NCI-H2227 treated with DMSO at 0.1 percent for 48 hours (cell line): Measurements from ENCODE around the gene DEPDC7.
A peak's percentile ranks its signal among the peaks of the same experiment; 100 is the strongest.
"Not testable (repeated sequence)": the region's sequence is repeated elsewhere in the genome, so short reads cannot be mapped to it uniquely, and the experiment has no call there.

Experiments used
- DNase-seq: peaks from one replicate; lab custom pipeline; 2025; lab: John Stamatoyannopoulos, UW

The DEPDC7 gene

DNA sequence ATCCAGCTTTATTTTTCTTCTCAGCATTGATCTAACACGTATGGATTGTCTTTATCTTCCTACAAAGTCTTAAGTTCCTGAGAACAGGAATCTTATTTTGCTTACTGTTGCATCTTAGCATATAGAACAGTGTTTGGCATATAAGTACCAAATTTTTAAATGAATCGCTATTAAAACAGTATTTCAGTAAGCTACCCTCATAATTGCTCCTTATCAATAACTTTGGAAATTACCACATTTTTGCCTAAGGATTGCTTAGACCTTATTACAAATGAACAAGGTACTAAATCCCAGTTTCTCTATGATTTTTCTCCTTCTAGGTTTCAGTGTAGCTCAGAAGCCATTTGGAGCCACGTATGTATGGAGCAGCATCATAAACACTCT is 9.7 kb downstream of the DEPDC7 start:
- no peak for DNase-seq

DNA sequence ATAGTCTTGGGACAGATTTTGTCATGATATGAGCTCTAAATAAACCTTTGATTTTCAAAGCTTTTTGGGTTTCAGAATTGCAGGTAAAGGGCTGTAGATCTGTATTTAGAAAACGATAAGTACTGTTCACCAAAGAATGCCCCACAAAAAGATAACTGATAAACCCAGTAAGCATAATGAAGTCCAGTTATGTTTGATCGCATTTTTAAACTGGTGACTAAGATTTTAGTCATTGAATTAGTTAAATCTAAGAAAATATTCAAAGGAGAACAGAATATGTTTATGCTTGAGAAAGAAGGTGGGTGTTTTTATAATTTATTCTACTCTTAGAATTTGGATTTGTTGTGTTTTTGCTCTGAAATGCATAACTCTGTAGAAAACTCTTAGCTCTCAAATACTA is 11.6 kb downstream of the DEPDC7 start:
- DNase-seq = no peak

DNA sequence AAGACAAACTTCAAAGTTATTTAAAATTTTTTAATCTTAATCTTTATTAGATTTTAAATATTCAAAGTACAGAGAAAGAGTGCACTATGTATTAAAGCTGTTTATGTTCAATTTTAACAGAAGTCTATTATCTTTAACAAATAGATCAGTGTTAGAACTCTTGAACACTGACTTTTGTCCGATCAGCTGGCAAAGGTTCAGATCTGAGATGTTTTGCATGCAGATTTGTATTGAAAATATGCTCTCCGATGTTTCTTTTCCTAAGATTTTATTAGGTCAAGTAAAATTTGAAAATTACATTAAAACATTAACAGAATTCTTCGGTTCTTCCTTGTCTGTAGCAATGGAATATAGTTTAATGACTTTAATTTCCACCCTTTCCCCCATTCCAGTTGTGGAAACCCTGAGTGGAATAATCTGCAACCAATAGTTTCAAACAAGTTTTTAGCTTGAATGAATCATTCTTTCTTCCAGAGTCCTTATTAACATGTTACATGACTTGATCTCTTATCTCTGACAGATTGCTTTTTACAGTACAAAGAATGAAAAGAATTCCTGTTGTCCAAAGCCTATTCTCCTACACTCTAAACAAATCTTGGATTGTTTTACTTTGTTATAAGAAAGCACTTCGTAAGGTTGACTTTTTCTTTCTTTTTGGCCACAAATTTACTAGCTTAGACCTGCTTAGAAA is 12.3 kb downstream of the DEPDC7 start:
- DNase-seq = no peak

DNA sequence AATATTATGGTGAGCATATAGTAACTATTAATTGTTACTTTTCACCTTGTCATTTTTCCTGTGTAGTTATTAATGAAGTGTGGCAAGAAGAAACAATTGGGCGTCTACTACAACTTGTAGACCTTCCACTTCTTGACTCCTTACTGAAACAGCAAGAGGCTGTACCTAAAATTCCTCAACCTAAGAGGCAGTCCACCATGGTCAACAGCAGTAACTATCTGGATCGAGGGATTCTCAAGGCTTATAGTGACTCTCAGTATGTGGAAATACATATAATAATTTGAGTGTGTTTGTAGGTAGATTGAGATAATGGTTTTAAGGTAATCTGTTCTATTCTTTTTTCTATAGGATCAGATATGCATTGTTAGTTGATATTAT is 12.8 kb downstream of the DEPDC7 start:
- no peak for DNase-seq

DNA sequence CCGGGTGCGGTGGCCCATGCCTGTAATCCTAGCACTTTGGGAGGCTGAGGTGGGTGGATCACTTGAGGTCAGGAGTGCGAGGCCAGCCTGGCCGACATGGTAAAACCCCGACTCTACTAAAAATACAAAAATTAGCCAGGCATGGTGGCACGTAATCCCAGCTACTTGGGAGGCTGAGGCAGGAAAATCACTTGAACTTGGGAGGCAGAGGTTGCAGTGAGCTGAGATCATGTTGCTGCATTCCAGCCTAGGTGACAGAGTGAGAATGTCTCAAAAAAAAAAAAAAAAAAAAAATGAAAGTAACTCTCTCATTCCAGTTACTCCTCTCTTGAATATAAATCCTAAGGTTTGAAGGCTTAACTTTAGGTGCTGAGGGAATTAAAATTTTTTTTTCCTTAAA is 13.5 kb downstream of the DEPDC7 start:
- not testable (repeated sequence) for DNase-seq

GRCh38 chr11:33033493-33033892 is 17.8 kb downstream of the DEPDC7 start:
- DNase-seq = no peak

DNA sequence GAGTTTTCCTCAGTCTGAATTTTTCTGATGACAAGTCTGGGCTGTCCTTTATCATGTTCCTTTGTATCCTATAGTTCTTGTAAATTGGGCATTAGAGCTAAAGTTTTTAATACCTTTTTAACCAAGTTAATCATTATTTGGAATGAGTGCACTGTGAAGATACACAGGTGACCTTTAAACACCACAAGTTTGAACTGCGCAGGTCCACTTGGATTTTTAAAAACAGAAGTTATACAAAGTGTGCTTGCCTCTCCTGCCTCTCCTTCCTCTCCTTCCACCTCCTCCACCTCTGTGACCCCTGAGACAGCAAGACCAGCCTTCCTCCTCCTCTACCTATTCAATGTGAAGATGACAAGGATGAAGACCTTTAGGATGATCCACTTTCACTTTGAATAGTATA is 19.3 kb downstream of the DEPDC7 start:
- no peak for DNase-seq

DNA sequence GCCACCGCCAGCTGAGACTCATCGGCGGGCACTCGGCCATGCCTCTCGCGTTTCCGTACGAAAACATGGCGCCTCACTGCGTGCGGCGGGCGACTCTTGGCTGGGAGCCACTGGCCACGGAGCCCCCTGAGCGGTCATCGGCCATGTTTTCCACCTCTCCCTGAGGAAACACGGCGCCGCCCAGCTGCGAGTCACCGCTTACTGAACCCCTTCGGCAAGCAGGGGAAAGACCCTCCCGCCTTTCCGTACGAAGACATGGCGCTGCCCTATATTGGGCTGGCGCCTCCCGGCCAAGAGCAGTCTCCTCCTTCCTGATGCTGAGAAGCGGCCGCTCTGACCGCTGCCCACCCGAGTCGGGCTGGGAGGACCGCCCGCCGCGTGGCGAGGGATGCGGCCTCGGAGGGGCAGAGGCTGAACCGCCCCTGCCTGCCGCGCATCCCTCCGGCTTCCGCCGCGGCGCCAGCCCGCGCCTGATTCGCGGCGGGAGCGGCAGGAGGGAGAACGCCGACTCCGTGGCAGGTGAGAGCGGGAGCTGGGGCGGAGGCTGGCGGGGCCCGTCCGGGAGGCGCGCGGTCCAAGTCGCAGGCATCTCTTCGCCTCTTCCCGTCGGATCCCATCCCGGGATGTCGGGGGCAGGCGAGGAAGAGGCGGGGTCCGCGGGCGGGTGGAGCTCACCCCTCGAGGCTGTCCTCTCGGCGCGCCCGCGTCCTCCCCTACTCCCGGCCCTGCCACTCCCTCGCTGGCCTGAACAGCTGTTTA is 23.8 kb downstream of the DEPDC7 start, which contains the start of gene TCP11L1:
Gene TCP11L1 (plus strand): TSS at position 299 of the 759 bp plus-strand sequence. CDS start 4,202 bp downstream, outside the sequence.
- DNase-seq = peak; percentile 99

GRCh38 chr11:33040033-33040861 is 24.6 kb downstream of the DEPDC7 start:
- DNase-seq = peak; percentile 84

DNA sequence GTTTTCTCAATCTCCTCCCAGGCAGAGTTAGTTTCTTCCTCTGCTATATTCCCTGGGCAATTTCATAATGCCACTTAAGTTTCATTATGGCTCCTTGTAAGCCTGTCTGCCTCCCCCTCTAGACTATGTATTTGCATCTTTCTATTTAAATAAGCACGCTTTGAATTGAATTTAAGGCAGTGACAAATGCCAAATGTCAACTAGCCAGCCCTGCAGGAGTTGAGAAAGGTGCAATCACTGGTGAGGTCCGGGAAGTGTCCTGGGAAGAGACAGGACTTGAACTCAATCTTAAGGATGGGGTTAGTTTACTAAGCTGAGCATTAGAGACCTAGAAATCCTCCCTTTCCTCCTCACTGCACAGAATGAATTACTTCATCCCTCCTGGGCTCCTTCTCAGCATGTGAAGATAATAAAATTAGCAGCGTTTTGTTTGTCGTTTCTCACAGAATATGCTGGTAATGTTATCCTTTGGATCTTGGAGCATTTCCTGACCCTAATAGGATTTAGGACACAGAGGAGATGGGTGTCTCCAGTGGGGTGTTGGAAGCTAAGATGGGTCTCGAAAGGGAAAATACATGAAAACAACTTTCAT is 25.3 kb downstream of the DEPDC7 start:
- no peak for DNase-seq

DNA sequence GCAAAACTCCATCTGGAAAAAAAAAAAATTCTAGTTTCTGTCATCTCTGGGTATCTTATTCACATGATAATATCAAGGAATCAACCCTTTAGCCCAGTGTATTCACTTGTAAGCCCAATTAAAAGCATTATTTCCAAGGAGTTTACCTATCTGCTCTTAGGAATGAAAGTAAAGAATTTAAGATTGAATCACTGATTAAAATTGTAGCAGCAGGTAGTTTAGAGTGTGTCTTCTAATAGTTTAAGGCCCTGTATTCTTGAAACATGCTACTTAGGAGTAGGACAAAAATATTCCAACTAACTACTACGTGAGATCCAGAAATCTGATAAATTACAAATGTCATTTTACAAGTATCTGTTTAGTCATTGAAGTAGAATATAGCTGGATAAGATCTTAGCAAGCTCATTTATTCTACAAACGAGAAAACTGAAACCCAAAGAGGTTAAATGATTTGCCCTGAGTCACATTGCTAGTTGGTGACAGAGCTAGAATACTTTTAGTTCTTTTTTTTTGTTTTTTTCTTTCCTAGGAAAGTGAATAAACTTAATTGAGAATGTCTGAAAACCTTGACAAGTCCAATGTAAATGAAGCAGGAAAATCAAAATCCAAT is 27.6 kb downstream of the DEPDC7 start:
- DNase-seq = no peak

DNA sequence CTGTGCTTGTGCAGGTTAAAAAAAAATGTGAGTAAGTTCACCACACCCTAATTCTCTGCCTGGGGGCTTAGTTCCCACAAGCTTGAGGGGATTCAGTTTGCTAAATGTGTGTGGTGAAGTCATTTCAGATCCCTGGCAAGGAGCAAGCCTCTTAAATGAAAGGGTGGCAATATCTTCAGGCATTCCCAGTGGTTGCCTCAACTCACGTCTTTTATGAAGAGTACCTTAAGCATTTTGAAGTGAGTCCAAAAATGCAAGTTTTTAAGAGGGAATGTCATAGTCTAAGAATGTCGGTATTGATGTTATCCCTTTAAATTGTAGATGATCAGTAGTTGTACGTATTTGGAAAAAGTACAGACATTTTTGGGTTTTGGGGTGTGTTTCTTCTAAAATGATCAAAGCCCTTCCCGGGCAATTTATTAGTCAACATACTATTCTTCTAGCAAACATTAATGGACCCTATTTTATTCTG is 28.6 kb downstream of the DEPDC7 start:
- no peak for DNase-seq

DNA sequence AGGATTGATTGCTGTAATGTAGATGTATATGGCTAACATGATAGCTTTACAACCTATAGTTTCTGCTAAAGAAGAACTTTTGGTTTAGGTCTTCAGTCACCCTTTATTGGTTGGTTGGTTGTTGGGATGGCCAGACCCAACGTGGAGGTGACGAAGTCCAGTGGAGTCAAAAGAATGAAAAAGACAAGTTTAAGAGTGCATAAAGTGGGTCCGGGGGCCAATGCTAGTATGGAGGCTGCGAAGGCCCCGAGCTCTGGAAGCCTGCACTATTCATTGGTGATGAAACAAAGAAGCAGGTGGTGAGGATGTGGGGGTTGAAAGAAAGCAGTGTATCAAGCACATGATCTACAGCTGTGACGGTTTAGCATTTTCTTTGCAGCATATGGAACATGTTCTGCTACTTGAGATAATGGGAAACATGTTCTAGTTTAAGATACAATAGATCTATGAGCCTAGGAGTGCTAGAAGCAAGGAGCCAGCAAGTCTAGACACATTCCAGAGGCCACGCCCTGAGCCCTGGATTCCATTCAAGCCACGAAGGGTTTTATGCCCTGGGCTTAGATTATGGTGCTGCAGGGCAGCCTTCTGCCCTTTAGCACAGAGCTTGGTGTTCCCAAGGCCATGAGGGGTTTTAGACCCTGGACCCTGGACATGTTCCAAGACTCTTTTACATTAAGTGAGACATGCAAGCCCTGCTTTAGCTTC is 30.0 kb downstream of the DEPDC7 start:
- no peak for DNase-seq

DNA sequence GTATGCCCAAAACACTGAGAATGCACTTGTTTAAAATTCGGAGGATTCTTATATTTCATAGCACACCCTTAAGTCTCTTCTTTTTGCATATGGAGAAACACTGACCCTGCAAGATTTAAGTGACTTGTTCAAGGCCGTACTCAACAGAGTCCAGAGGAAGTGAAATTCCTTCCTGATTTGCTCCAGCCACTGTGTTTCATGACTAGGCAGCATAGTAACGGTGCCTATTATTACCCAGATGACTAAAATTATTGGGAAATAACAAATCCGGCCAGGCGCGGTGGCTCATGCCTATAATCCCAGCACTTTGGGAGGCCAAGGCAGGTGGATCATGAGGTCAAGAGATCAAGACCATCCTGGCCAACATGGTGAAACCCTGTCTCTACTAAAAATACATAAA is 33.0 kb downstream of the DEPDC7 start:
- not testable (repeated sequence) for DNase-seq

DNA sequence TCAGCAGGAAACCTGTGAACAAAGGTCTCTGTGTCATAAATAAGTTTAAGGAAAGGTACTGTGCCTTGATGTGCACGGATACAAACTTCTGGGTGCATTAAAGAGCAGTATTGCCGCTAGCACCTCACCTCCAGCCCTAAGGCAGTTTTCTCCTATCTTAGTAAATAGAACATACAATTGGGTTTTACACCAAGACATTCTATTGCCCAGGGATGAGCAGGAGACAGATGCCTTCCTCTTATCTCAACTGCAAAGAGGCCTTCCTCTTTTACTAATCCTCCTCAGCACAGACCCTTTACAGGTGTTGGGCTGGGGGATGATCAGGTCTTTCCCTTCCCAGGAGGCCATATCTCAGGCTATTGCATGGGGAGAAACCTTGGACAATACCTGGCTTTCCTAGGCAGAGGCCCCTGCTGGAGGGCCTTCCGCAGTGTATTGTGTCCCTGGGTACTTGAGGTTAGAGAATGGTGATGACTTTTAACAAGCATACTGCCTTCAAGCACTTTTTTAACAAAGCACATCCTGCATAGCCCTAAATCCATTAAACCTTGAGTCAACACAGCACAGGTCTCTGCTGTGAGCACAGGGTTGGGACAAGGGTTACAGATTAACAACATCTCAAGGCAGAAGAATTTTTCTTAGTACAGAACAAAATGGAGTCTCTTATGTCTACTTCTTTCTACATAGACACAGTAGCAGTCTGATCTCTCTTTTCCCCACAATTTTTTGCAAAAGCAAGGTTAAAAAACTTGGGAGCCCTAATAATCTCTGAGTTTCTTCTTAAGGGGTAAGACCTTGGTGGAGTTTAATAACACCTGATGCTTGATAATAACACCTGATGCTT is 34.1 kb downstream of the DEPDC7 start:
- not testable (repeated sequence) for DNase-seq

DNA sequence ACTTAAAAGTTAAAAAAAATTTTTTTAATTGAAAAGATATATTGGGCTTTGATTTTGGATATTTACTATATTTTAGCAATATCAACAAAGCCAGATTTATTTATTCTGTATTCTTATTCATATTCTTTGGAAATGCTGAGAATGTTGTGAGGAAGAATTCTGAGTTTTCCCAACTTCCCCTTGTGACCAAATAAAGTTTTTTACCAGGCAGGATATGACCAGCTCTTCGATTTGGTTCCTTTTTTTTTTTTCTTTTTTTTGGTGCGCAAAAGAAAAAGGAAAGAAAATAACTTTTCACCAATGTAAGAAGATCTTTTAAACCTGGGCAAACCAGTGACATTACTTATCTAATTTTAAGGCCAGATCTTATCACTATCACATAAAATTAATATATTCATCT is 36.6 kb downstream of the DEPDC7 start:
- no peak for DNase-seq

DNA sequence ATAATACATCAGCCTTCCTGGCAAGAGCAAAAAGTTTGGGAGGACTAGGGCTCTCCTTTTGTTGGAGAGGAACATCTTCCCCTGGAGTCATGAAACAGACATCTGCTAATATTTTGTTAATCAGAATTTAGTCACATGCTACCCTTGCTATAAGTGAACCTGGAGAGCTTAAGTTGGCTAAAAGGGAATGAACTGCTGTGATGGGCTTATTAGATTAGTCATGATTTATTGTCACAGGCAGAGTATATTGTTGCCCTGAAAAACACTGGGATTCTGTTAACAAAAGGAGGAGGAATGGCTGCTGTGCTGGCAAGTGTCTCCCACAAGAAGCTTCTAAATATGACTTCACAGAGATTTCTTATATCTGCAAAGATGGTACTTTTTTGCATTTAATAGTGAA is 39.7 kb downstream of the DEPDC7 start:
- no peak for DNase-seq

DNA sequence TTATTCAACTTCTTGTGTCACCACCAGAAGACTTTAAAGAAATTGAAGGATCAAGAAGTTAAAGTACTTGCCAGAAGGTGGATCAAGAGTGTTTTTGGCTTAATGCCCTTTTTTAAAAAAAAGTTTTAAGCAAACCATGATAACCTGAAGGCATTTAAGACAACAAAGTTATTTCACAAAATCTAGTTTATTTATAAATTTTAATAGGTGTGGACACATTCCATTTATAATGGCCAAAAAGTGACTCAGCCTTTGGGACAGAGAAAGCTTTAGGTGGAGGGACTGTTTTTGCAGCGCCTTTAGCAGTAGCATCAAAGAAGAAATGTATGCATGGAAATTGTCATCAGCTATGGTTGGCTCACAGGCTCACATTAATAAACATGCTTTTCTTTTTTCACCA is 41.6 kb downstream of the DEPDC7 start:
- no peak for DNase-seq

DNA sequence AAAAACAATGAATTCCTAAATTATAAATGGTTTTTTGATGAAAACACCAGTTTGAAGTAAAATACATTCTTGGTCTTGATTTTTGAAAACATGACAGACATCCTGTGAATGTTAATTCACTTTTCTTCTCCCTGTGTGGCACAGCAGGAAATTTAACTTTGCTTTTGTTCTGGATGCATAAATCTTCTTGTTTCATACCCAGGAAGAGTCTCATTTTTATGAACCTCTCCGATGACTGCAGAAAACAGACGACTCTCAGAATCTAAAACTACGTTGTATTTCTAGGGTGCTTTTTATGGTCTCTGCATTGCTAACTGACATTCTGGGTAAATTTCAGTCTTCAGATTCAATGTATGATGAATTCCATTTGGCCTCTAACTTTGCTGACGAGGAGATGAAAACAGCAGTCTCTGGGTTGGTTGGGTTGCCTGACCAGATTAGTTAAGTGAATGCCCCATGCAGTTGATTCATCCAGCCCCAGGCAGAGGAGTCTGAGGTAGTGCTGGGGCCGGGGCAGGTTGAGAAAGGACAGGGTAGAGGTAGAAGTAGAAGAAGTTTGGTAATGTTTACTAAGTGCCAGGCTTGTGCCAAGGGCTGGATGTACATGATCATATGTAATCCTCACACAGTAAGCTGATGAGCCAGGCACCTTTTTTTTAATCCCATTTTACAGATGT is 43.8 kb downstream of the DEPDC7 start:
- DNase-seq = no peak

- no peak for DNase-seq
Measured at GRCh38 chr11:33060271-33060670, 44.6 kb downstream of the DEPDC7 start.
